GM23338 (cell line): ENCODE data around the gene NDUFA3. TPM values are rescaled to one million over a fixed set of nuclear protein-coding genes. Genes with fewer than 3 reads are reported as not detected.

Experiments
- ATAC-seq: fragments of 200-7000 bp; cut with Tn5 transposase; 3 replicates; pipeline ENCODE4 v1.9.1; 2020
- DNase-seq: peaks from one replicate; pipeline ENCODE4 v3.0.0-alpha.2; 2015; ENCODE audit warnings: low spot score
- H2AFZ ChIP-seq: fragments of 200-600 bp; sonication (generic); 2 replicates; pipeline ENCODE4 v1.8.0; 2016; ENCODE audit warnings: antibody characterized with exemption, mild to moderate bottlenecking, moderate library complexity
- H3F3A ChIP-seq: fragments of 200-600 bp; sonication (generic); replicated peaks from 2 replicates; pipeline ENCODE4 v1.8.0; 2017; ENCODE audit warnings: antibody characterized with exemption, mixed run types, low read depth
- H3K27ac ChIP-seq: fragments of 200-600 bp; sonication (generic); 2 replicates; pipeline ENCODE4 v1.6.1; 2016; ENCODE audit warnings: low read depth
- H3K27me3 ChIP-seq: fragments of 200-600 bp; sonication (generic); 2 replicates; pipeline ENCODE4 v1.8.0; 2016; ENCODE audit warnings: mild to moderate bottlenecking, mixed run types, moderate library complexity; ENCODE audit not compliant: insufficient read depth
- H3K36me3 ChIP-seq: fragments of 200-600 bp; sonication (generic); 2 replicates; pipeline ENCODE4 v1.8.0; 2016; ENCODE audit warnings: mild to moderate bottlenecking; ENCODE audit not compliant: insufficient read depth
- H3K4me1 ChIP-seq: fragments of 200-600 bp; sonication (generic); 2 replicates; pipeline ENCODE4 v1.8.0; 2016; ENCODE audit warnings: mild to moderate bottlenecking, moderate library complexity; ENCODE audit not compliant: insufficient read depth
- H3K4me2 ChIP-seq: fragments of 200-600 bp; sonication (generic); 2 replicates; pipeline ENCODE4 v1.7.1; 2017; ENCODE audit warnings: mixed run types
- H3K4me3 ChIP-seq: fragments of 200-600 bp; sonication (generic); 2 replicates; pipeline ENCODE4 v1.6.1; 2016; ENCODE audit warnings: mixed run types
- H3K79me2 ChIP-seq: fragments of 200-600 bp; sonication (generic); replicated peaks from 2 replicates; pipeline ENCODE4 v1.8.0; 2017; ENCODE audit warnings: mild to moderate bottlenecking; ENCODE audit not compliant: insufficient read depth
- H3K9me2 ChIP-seq: fragments of 200-600 bp; sonication (generic); 2 replicates; pipeline ENCODE4 v1.8.0; 2017; ENCODE audit not compliant: insufficient read depth
- H4K20me1 ChIP-seq: fragments of 200-600 bp; sonication (generic); replicated peaks from 2 replicates; pipeline ENCODE4 v1.8.0; 2017; ENCODE audit warnings: mild to moderate bottlenecking; ENCODE audit not compliant: insufficient read depth
- H3K27ac Mint-ChIP-seq: 2 replicates; pipeline ENCODE4 v1.8.0; 2020; ENCODE audit warnings: inconsistent platforms, mild to moderate bottlenecking, moderate library complexity, mixed read lengths
- H3K27me3 Mint-ChIP-seq: 3 replicates; pipeline ENCODE4 v1.8.0; 2022; ENCODE audit warnings: low read depth, mild to moderate bottlenecking, moderate library complexity, mixed read lengths, inconsistent platforms; ENCODE audit not compliant: insufficient read depth, poor library complexity
- H3K36me3 Mint-ChIP-seq: 3 replicates; pipeline ENCODE4 v1.8.0; 2021; ENCODE audit warnings: low read depth, mild to moderate bottlenecking, inconsistent platforms, moderate library complexity, mixed read lengths
- H3K4me1 Mint-ChIP-seq: 3 replicates; pipeline ENCODE4 v1.8.0; 2020; ENCODE audit warnings: mild to moderate bottlenecking, inconsistent platforms, mixed read lengths
- H3K4me3 Mint-ChIP-seq: 3 replicates; pipeline ENCODE4 v1.8.0; 2021; ENCODE audit warnings: moderate library complexity, mild to moderate bottlenecking, inconsistent platforms, mixed read lengths
- H3K9me3 Mint-ChIP-seq: 3 replicates; pipeline ENCODE4 v1.8.0; 2020; ENCODE audit warnings: moderate library complexity, mild to moderate bottlenecking, inconsistent platforms, mixed read lengths
- POLR2AphosphoS5 ChIP-seq: IDR thresholded peaks from 2 replicates; pipeline ENCODE4 v1.6.1; 2016; ENCODE audit warnings: antibody characterized with exemption, low read depth
- STAT1 ChIP-seq: IDR thresholded peaks from one replicate; pipeline ENCODE4 v1.6.1; 2016; ENCODE audit warnings: antibody characterized with exemption; ENCODE audit not compliant: unreplicated experiment
- ZNF114 ChIP-seq: fragments of 250-450 bp; sonication (Bioruptor Pico); IDR thresholded peaks from 2 replicates; pipeline ENCODE4 v1.5.0; 2020; ENCODE audit warnings: mild to moderate bottlenecking, moderate library complexity
- ZNF331 ChIP-seq: fragments of 250-450 bp; sonication (Bioruptor Pico); IDR thresholded peaks from 2 replicates; pipeline ENCODE4 v1.5.0; 2020; ENCODE audit warnings: low read depth, mild to moderate bottlenecking, moderate library complexity
- polyA plus RNA-seq: library from polyadenylated mRNA; unstranded; fragments of >200 nt; fragmentation: Nextera tagmentation; extraction: Ambion mirVana; gene quantifications from 2 replicates; pipeline ENCODE4 v1.2.1, GENCODE V29; 2016
- total RNA-seq: library from RNA; depleted of rRNA; stranded (reverse); fragments of >200 nt; shearing (Covaris generic); gene quantifications from 2 replicates; pipeline ENCODE4 v1.2.3, GENCODE V29; 2014
- TF ChIP-seq, protein P1 (sequence below): fragments of 250-450 bp; sonication (Bioruptor Pico); IDR thresholded peaks from 2 replicates; pipeline ENCODE4 v1.5.0; 2020; ENCODE audit warnings: mild to moderate bottlenecking, moderate library complexity

Gene NDUFA3
- total and polyA plus RNA-seq, 2 experiments from 2014 or later, result 28.4 to 691 TPM

DNA sequence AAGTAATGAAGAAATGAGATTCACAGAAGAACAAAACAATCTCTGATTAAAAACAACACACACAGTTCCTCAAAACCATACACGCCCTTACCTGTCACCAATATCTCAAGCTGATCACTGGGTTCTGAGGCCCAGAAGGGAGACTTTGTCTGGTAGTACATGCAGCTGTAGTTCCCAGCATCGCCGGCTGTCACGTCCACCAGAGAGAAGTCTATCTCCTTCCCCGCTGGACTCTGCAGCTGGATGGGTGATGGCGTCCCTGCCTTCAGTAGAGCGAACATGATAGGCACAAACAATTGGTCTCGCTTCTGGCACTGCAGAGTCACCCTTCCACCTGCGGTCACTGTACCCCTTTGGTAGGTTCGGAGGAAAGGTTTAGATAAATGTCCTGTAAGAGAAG lies 28.8 kb upstream of the NDUFA3 start (continued):
- TF ChIP-seq, protein P1, sequence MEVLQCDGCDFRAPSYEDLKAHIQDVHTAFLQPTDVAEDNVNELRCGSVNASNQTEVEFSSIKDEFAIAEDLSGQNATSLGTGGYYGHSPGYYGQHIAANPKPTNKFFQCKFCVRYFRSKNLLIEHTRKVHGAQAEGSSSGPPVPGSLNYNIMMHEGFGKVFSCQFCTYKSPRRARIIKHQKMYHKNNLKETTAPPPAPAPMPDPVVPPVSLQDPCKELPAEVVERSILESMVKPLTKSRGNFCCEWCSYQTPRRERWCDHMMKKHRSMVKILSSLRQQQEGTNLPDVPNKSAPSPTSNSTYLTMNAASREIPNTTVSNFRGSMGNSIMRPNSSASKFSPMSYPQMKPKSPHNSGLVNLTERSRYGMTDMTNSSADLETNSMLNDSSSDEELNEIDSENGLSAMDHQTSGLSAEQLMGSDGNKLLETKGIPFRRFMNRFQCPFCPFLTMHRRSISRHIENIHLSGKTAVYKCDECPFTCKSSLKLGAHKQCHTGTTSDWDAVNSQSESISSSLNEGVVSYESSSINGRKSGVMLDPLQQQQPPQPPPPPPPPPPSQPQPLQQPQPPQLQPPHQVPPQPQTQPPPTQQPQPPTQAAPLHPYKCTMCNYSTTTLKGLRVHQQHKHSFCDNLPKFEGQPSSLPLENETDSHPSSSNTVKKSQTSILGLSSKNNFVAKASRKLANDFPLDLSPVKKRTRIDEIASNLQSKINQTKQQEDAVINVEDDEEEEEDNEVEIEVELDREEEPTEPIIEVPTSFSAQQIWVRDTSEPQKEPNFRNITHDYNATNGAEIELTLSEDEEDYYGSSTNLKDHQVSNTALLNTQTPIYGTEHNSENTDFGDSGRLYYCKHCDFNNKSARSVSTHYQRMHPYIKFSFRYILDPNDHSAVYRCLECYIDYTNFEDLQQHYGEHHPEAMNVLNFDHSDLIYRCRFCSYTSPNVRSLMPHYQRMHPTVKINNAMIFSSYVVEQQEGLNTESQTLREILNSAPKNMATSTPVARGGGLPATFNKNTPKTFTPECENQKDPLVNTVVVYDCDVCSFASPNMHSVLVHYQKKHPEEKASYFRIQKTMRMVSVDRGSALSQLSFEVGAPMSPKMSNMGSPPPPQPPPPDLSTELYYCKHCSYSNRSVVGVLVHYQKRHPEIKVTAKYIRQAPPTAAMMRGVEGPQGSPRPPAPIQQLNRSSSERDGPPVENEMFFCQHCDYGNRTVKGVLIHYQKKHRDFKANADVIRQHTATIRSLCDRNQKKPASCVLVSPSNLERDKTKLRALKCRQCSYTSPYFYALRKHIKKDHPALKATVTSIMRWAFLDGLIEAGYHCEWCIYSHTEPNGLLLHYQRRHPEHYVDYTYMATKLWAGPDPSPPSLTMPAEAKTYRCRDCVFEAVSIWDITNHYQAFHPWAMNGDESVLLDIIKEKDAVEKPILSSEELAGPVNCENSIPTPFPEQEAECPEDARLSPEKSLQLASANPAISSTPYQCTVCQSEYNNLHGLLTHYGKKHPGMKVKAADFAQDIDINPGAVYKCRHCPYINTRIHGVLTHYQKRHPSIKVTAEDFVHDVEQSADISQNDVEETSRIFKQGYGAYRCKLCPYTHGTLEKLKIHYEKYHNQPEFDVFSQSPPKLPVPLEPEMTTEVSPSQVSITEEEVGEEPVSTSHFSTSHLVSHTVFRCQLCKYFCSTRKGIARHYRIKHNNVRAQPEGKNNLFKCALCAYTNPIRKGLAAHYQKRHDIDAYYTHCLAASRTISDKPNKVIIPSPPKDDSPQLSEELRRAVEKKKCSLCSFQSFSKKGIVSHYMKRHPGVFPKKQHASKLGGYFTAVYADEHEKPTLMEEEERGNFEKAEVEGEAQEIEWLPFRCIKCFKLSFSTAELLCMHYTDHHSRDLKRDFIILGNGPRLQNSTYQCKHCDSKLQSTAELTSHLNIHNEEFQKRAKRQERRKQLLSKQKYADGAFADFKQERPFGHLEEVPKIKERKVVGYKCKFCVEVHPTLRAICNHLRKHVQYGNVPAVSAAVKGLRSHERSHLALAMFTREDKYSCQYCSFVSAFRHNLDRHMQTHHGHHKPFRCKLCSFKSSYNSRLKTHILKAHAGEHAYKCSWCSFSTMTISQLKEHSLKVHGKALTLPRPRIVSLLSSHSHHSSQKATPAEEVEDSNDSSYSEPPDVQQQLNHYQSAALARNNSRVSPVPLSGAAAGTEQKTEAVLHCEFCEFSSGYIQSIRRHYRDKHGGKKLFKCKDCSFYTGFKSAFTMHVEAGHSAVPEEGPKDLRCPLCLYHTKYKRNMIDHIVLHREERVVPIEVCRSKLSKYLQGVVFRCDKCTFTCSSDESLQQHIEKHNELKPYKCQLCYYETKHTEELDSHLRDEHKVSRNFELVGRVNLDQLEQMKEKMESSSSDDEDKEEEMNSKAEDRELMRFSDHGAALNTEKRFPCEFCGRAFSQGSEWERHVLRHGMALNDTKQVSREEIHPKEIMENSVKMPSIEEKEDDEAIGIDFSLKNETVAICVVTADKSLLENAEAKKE (CRISPR knock-in tag), result no peak
- TF ChIP-seq STAT1 (no peak), ZNF331 (CRISPR knock-in tag) (no peak), ZNF114 (CRISPR knock-in tag) (no peak)

DNA sequence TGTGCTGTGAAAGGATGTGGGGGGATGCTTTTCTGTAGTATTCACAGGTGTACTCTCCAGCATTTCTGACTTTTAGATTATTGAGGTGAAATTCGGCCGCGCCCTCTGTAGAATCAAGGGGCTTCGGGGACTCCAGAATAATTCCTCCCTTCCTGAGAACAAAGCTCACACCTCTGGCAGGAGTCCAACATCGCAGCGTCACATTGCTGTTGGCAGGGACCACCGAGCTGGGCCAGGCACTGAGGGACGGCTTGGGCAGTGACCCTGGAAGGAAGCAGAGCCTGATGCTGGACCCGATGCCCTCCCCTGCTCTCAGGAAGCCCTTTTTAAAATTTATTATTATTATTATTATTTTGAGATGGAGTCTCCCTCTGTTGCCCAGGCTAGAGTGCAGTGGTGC lies 27.8 kb upstream of the NDUFA3 start:
- TF ChIP-seq POLR2AphosphoS5 (no peak), STAT1 (no peak)
- H3K4me1 ChIP-seq, result no peaks in the 10 kb centered on the region
- no peaks in the 10 kb centered on the region for H3K79me2 ChIP-seq
- no peaks in the 10 kb centered on the region for H3K36me3 ChIP-seq
- no peaks in the 10 kb centered on the region; the same call in 2 of the 3 replicates for H3K36me3 Mint-ChIP-seq
- H3K4me3 ChIP-seq, result no peak overlapping the region
- H3K4me3 Mint-ChIP-seq, result no peak overlapping the region
- peaks cover 3% of the 10 kb centered on the region; the same call in 1 of the 3 replicates for H3K4me1 Mint-ChIP-seq
- no peaks in the 10 kb centered on the region for H3K27me3 ChIP-seq
- H3K27ac ChIP-seq, result no peak overlapping the region
- H3K27ac Mint-ChIP-seq, result no peak overlapping the region
- no peaks in the 10 kb centered on the region for H4K20me1 ChIP-seq
- no peak overlapping the region for H3K4me2 ChIP-seq
- no peak for DNase-seq
- H2AFZ ChIP-seq, result no peak overlapping the region
- ATAC-seq, result no peak
- peaks cover 12% of the 10 kb centered on the region for H3K27me3 Mint-ChIP-seq
- H3K9me3 Mint-ChIP-seq, result peaks cover 5% of the 10 kb centered on the region
- no peaks in the 10 kb centered on the region for H3F3A ChIP-seq
- H3K9me2 ChIP-seq, result 0 out of 2 replicates have a peak, but pooled peaks cover 1% of the 10 kb centered on the region
